ENCODE results near the gene TEX14. TPM values are rescaled to one million over a fixed set of nuclear protein-coding genes. Genes with fewer than 3 reads are reported as not detected.

Gene TEX14
- total and polyA plus RNA-seq, 10 of the 15 experiments (the other 5 are each of a cell fraction or from before 2014, with no cell fraction given) = 0.15 to 1.3 (median 0.66) TPM

DNA sequence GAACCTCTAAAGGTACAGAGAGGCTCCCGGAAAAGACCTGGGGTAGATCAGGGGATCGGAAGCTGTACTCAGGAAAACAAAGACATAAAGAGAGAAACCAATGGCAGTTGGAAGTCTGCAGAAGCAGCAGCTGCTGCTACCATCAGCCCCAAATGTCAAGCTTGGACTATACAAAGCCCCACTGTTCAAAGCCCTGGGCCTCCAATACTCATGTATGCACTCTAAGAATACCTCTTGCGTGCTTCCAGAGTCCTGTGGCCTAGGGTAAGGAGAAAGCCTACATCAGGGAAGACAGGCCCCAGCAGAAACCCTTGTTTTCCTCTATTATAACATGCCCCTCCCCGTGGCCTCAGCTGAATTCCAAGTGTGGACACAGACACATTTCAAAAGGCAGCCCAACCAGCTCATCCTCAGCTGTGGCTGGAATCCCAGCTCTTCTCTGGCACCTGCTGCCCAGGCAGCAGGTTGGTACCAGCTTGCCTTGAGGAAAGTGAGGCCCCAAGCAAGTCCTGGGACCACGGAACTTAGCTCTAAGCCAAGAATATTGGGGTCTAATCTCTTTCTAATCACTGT lies 158.1 kb downstream of the TEX14 start:
- ChIA-PET SMC1A (ENCODE audit: uncharacterized antibody, unreplicated experiment) (interaction anchor here (1.2 to 1.7 kb wide), 2 partner anchors 34 to 53 kb away, joined by 3 to 4 read pairs; no protein-coding TSS in a partner anchor), RAD21 (ENCODE audit: unreplicated experiment) (no interaction called here), CTCF (interaction anchor here (0.8 to 2.6 kb wide), 6 partner anchors 8 to 44 kb away, joined by 3 to 12 read pairs (median 4); a partner anchor contains a TSS), POLR2A (interaction anchor here (0.9 kb wide), 1 partner anchor 14 kb away, joined by 3 read pairs; no protein-coding TSS in a partner anchor)
- Histone ChIP-seq H3K27me3 (replicated peaks in 1 of 2; ENCODE audit: control insufficient read depth in 2 of 2, insufficient read depth in 2 of 2, low read length in 1 of 2) (peaks cover 4 to 6% of the 10 kb centered on the region in 2 experiments; a peak in 3 of 4 replicates), H4K20me1 (ENCODE audit: control insufficient read depth, insufficient read depth) (no peaks in the 10 kb centered on the region), H3K79me2 (ENCODE audit: control insufficient read depth, insufficient read depth, low read length) (no peaks in the 10 kb centered on the region), H3K4me3 (no peak overlapping the region), H3K4me1 (ENCODE audit: control insufficient read depth, insufficient read depth, low read length) (no peaks in the 10 kb centered on the region), H2AFZ (ENCODE audit: control insufficient read depth, low read depth, low read length) (no peak overlapping the region), H3K9me3 (replicated peaks; ENCODE audit: control insufficient read depth, insufficient read depth, low read length) (no peaks in the 10 kb centered on the region), H3K4me2 (ENCODE audit: control insufficient read depth, insufficient read depth) (no peak overlapping the region), H3K27ac (ENCODE audit: control insufficient read depth, insufficient read depth) (no peak overlapping the region), H3K36me3 (ENCODE audit: control insufficient read depth in 2 of 2, insufficient read depth in 2 of 2, low read length in 1 of 2) (no peaks in the 10 kb centered on the region), H3K9ac (ENCODE audit: control insufficient read depth, insufficient read depth, low read length) (no peak overlapping the region)
- BruUV-seq (replicated peaks) = no TSS peak
- in situ Hi-C loops (cut with MboI) (no loop called here), intact Hi-C loops (cut with micrococcal nuclease; ENCODE audit: unreplicated experiment) (no loop called here)
- ATAC-seq (no peak), DNase-seq (ENCODE audit: low read depth, low spot score) (no peak), FAIRE-seq (no peak)
- TF ChIP-seq BACH1 (IDR thresholded peaks at IDR 0.05; ENCODE audit: borderline replicate concordance) (no peak), SMARCA5 (IDR thresholded peaks at IDR 0.05) (no peak), TAF1 (IDR thresholded peaks at IDR 0.05; ENCODE audit: borderline replicate concordance, low read depth, low read length) (no peak)
- 53% methylated on average over 5 of the region's 5 CpGs for WGBS (ENCODE audit: insufficient coverage, insufficient replicate concordance, low lambda C conversion rate, missing lambda C conversion rate)

DNA sequence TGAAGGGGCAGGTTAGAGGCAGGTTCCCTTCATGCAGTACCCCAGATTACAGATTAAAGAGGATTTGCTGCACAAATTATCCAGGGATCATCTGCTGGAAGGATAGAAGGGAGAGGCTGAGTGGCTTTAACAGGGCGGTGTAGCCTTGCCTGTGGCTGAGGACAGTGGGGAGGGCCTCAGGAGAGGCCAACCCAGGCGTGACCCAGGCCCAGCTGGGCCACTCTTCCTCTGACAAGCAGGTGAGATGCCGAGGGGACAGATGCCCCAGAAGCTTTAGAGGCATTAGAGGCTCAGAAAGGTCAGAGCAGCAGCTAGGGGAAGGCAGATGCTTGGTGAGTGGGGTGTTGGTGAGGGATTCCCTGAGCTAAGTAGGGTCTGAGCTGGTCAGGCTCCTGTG lies 159.3 kb downstream of the TEX14 start:
- no peak overlapping the region for H3K27ac ChIP-seq (ENCODE audit: control insufficient read depth, insufficient read depth)
- H3K79me2 ChIP-seq (ENCODE audit: control insufficient read depth, insufficient read depth, low read length) = no peaks in the 10 kb centered on the region
- ChIA-PET POLR2A (interaction anchor here (0.9 kb wide), 1 partner anchor 15 kb away, joined by 3 read pairs; no protein-coding TSS in a partner anchor), RAD21 (ENCODE audit: unreplicated experiment) (no interaction called here), CTCF (interaction anchor here (0.5 to 2.6 kb wide), 3 partner anchors 14 to 696 kb away, joined by 3 to 12 read pairs (median 5); no protein-coding TSS in a partner anchor), SMC1A (ENCODE audit: uncharacterized antibody, unreplicated experiment) (interaction anchor here (1.7 kb wide), 1 partner anchor 35 kb away, joined by 4 read pairs; no protein-coding TSS in a partner anchor)
- ATAC-seq = no peak
- H3K4me2 ChIP-seq (ENCODE audit: control insufficient read depth, insufficient read depth) = peak overlapping the region; percentile 79; the same call in 1 of the 2 replicates
- H4K20me1 ChIP-seq (ENCODE audit: control insufficient read depth, insufficient read depth) = no peaks in the 10 kb centered on the region
- in situ Hi-C loops (cut with MboI) (no loop called here), intact Hi-C loops (cut with micrococcal nuclease; ENCODE audit: unreplicated experiment) (no loop called here)
- BruUV-seq (replicated peaks) = no TSS peak
- no peaks in the 10 kb centered on the region for H3K9me3 ChIP-seq (replicated peaks; ENCODE audit: control insufficient read depth, insufficient read depth, low read length)
- H3K4me1 ChIP-seq (ENCODE audit: control insufficient read depth, insufficient read depth, low read length) = no peaks in the 10 kb centered on the region
- H3K27me3 ChIP-seq (replicated peaks in 1 of 2; ENCODE audit: control insufficient read depth in 2 of 2, insufficient read depth in 2 of 2, low read length in 1 of 2) = peaks cover 4 to 6% of the 10 kb centered on the region in 2 experiments; a peak in 3 of 4 replicates
- peak overlapping the region; percentile 47; the same call in 1 of the 2 replicates for H3K4me3 ChIP-seq
- no peaks in the 10 kb centered on the region for H3K36me3 ChIP-seq (ENCODE audit: control insufficient read depth in 2 of 2, insufficient read depth in 2 of 2, low read length in 1 of 2)
- no peak for DNase-seq (ENCODE audit: low read depth, low spot score)
- no peak overlapping the region for H3K9ac ChIP-seq (ENCODE audit: control insufficient read depth, insufficient read depth, low read length)
- H2AFZ ChIP-seq (ENCODE audit: control insufficient read depth, low read depth, low read length) = no peak overlapping the region
- 54% methylated on average over 3 of the region's 3 CpGs for WGBS (ENCODE audit: insufficient coverage, insufficient replicate concordance, low lambda C conversion rate, missing lambda C conversion rate)
- no peak for TF ChIP-seq DPF2 (IDR thresholded peaks at IDR 0.05)
- TF ChIP-seq ZNF217 (IDR thresholded peaks at IDR 0.05) = no peak
- no peak for TF ChIP-seq SREBF2 (IDR thresholded peaks at IDR 0.05; ENCODE audit: low read length)
- TF ChIP-seq, protein P1, sequence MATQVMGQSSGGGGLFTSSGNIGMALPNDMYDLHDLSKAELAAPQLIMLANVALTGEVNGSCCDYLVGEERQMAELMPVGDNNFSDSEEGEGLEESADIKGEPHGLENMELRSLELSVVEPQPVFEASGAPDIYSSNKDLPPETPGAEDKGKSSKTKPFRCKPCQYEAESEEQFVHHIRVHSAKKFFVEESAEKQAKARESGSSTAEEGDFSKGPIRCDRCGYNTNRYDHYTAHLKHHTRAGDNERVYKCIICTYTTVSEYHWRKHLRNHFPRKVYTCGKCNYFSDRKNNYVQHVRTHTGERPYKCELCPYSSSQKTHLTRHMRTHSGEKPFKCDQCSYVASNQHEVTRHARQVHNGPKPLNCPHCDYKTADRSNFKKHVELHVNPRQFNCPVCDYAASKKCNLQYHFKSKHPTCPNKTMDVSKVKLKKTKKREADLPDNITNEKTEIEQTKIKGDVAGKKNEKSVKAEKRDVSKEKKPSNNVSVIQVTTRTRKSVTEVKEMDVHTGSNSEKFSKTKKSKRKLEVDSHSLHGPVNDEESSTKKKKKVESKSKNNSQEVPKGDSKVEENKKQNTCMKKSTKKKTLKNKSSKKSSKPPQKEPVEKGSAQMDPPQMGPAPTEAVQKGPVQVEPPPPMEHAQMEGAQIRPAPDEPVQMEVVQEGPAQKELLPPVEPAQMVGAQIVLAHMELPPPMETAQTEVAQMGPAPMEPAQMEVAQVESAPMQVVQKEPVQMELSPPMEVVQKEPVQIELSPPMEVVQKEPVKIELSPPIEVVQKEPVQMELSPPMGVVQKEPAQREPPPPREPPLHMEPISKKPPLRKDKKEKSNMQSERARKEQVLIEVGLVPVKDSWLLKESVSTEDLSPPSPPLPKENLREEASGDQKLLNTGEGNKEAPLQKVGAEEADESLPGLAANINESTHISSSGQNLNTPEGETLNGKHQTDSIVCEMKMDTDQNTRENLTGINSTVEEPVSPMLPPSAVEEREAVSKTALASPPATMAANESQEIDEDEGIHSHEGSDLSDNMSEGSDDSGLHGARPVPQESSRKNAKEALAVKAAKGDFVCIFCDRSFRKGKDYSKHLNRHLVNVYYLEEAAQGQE (IDR thresholded peaks at IDR 0.05; ENCODE audit: low read depth, low read length) = no peak
- no peak for TF ChIP-seq SIN3A (IDR thresholded peaks at IDR 0.05; ENCODE audit: low read depth, low read length)
- no peak for TF ChIP-seq BCL11A (IDR thresholded peaks at IDR 0.05; ENCODE audit: low read depth, low read length)
- TF ChIP-seq HDGF (IDR thresholded peaks at IDR 0.05) = no peak
- no peak for FAIRE-seq

All from GM12878 (cell line).